ENCODE results near the gene NPPB.

The NPPB gene

DNA sequence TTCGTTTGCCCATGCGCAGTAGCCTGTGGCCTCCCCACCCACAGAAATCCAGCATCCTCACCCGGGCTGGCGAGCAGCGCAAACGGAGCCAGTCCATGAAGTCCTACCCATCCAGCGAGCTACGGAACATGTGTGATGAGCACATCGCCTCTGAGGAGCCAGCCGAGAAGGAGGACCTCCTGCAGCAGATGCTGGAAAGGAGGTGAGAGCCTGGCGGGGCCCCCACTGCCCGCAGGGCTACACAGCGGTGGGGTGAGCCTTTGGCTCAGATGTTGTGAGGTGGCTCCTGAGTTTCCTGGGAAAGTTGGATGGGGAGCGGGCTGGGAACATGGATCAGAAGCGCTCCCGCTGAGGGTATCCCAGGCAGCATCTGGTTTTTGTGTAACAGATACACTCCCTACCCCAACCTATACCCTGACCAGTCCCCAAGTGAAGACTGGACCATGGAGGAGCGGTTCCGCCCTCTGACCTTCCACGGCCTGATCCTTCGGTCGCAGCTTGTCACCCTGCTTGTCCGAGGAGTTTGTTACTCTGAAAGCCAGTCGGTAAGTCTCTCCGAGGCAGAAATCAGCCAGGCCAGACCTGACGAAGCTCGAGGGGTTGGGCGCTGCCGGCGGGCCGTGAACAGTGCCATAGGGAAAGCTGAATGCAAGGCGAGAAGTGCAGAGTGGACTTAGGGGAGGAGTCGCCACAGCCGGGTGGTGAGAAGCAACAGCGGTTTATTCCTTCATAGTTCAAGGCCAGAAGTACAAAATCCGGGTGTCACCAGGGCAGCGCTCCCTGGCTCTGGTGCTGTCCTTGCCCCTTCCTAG, 21.6 kb downstream of the NPPB start:
- H3K4me1 ChIP-seq (ENCODE audit: insufficient read depth, low read length, poor library complexity, severe bottlenecking) = peaks cover 15% of the 10 kb centered on the region
- H3K79me2 ChIP-seq (ENCODE audit: insufficient read depth, low read length) = no peaks in the 10 kb centered on the region
- no peaks in the 10 kb centered on the region for H4K20me1 ChIP-seq (ENCODE audit: insufficient read depth, low read length, poor library complexity, severe bottlenecking)
- H3K9me3 ChIP-seq (ENCODE audit: insufficient read depth, low read depth, low read length) = no peaks in the 10 kb centered on the region
- H3K36me3 ChIP-seq (ENCODE audit: insufficient read depth, low read length) = peaks cover 86% of the 10 kb centered on the region; the same call in 1 of the 2 replicates
- TF ChIP-seq, protein P1, sequence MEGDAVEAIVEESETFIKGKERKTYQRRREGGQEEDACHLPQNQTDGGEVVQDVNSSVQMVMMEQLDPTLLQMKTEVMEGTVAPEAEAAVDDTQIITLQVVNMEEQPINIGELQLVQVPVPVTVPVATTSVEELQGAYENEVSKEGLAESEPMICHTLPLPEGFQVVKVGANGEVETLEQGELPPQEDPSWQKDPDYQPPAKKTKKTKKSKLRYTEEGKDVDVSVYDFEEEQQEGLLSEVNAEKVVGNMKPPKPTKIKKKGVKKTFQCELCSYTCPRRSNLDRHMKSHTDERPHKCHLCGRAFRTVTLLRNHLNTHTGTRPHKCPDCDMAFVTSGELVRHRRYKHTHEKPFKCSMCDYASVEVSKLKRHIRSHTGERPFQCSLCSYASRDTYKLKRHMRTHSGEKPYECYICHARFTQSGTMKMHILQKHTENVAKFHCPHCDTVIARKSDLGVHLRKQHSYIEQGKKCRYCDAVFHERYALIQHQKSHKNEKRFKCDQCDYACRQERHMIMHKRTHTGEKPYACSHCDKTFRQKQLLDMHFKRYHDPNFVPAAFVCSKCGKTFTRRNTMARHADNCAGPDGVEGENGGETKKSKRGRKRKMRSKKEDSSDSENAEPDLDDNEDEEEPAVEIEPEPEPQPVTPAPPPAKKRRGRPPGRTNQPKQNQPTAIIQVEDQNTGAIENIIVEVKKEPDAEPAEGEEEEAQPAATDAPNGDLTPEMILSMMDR (conservative IDR thresholded peaks at IDR 0.05; ENCODE audit: low read length) = no peak
- no peak for TF ChIP-seq EZH2phosphoT487 (IDR thresholded peaks at IDR 0.05; ENCODE audit: borderline replicate concordance)
- H2AFZ ChIP-seq (ENCODE audit: low read length) = no peak overlapping the region
- H3K9me2 ChIP-seq (replicated peaks; ENCODE audit: low read depth, low read length) = no peaks in the 10 kb centered on the region
- H3K9ac ChIP-seq (ENCODE audit: low read depth, low read length, poor library complexity, severe bottlenecking) = no peak overlapping the region
- no peak overlapping the region for H3K4me3 ChIP-seq (ENCODE audit: low read length, poor library complexity, severe bottlenecking)
- no peaks in the 10 kb centered on the region for H3K27me3 ChIP-seq (ENCODE audit: insufficient read depth, low read length, poor library complexity, severe bottlenecking)
- H3F3A ChIP-seq (ENCODE audit: low read depth) = peaks cover 9% of the 10 kb centered on the region; the same call in 1 of the 2 replicates
- no peak overlapping the region for H3K4me2 ChIP-seq (ENCODE audit: low read depth, low read length, poor library complexity, severe bottlenecking)

DNA sequence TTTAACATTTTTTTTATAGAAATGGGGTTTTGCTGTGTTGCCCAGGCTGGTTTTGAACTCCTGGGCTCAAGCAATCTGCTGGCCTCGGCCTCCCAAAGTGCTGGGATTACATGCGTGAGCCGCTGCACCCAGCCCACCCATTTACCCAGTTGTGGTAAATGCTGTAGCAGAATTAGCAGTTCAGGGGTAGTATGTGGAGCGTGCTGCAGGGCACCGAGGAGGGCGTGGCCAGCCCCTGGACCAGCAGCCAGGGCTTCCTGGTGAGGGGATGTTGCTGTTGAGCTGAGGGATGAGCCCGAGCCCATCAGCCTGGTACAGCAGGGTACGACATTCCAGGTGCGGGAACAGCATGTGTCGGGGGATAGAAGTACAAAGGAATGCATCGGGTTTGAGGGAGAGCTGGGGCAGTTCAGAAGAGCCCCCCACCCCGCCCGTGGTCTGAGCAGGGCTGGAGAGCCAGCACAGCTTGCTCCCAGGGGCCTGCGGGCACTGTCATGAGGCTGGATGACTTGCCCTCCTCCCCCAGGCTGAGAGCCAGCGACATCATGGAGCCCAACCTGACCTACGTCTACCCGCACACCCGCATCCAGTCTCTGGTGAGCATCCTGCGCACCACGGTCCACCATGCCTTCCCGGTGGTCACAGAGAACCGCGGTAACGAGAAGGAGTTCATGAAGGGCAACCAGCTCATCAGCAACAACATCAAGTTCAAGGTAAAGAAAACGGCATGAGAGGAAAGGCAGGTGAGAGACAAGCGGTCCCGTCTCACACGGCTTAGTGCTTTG, 23.1 kb downstream of the NPPB start:
- H3K9me2 ChIP-seq (replicated peaks; ENCODE audit: low read depth, low read length) = no peaks in the 10 kb centered on the region
- no peaks in the 10 kb centered on the region for H3K79me2 ChIP-seq (ENCODE audit: insufficient read depth, low read length)
- peaks cover under 1% of the 10 kb centered on the region for H3K4me1 ChIP-seq (ENCODE audit: insufficient read depth, low read length, poor library complexity, severe bottlenecking)
- no peak overlapping the region for H3K4me3 ChIP-seq (ENCODE audit: low read length, poor library complexity, severe bottlenecking)
- no peak overlapping the region for H2AFZ ChIP-seq (ENCODE audit: low read length)
- H3K9ac ChIP-seq (ENCODE audit: low read depth, low read length, poor library complexity, severe bottlenecking) = no peak overlapping the region
- TF ChIP-seq, protein P1 (conservative IDR thresholded peaks at IDR 0.05; ENCODE audit: low read length) = no peak
- no peak for TF ChIP-seq EZH2phosphoT487 (IDR thresholded peaks at IDR 0.05; ENCODE audit: borderline replicate concordance)
- H3K9me3 ChIP-seq (ENCODE audit: insufficient read depth, low read depth, low read length) = no peaks in the 10 kb centered on the region
- H3F3A ChIP-seq (ENCODE audit: low read depth) = no peaks in the 10 kb centered on the region
- H3K27me3 ChIP-seq (ENCODE audit: insufficient read depth, low read length, poor library complexity, severe bottlenecking) = no peaks in the 10 kb centered on the region
- no peak overlapping the region for H3K4me2 ChIP-seq (ENCODE audit: low read depth, low read length, poor library complexity, severe bottlenecking)
- H4K20me1 ChIP-seq (ENCODE audit: insufficient read depth, low read length, poor library complexity, severe bottlenecking) = no peaks in the 10 kb centered on the region
- peaks cover 88% of the 10 kb centered on the region; the same call in 1 of the 2 replicates for H3K36me3 ChIP-seq (ENCODE audit: insufficient read depth, low read length)

DNA sequence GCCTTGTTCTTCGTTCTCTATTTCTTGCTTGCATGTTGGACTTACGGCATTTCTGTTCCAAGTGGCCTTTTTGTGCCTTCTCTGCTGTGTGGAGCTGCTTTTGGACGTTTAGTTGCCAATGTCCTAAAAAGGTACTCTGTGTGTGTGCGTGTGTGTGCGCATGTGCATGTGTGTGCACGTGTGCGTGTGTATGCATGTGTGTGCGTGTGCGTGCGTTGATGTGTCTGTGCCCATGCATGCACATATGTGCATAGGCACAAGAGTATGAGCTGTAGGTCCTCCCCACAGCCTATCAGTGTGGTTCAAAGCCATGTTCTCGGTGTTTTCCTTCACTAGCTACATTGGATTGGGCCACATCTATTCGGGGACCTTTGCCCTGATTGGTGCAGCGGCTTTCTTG, 24.8 kb downstream of the NPPB start:
- H3K27me3 ChIP-seq (ENCODE audit: insufficient read depth, low read length, poor library complexity, severe bottlenecking) = no peaks in the 10 kb centered on the region
- no peak overlapping the region for H3K9ac ChIP-seq (ENCODE audit: low read depth, low read length, poor library complexity, severe bottlenecking)
- no peak for TF ChIP-seq EZH2phosphoT487 (IDR thresholded peaks at IDR 0.05; ENCODE audit: borderline replicate concordance)
- TF ChIP-seq, protein P1 (conservative IDR thresholded peaks at IDR 0.05; ENCODE audit: low read length) = no peak
- no peak overlapping the region for H3K4me2 ChIP-seq (ENCODE audit: low read depth, low read length, poor library complexity, severe bottlenecking)
- H3K9me2 ChIP-seq (replicated peaks; ENCODE audit: low read depth, low read length) = no peaks in the 10 kb centered on the region
- no peak overlapping the region for H2AFZ ChIP-seq (ENCODE audit: low read length)
- no peaks in the 10 kb centered on the region for H3F3A ChIP-seq (ENCODE audit: low read depth)
- H3K79me2 ChIP-seq (ENCODE audit: insufficient read depth, low read length) = no peaks in the 10 kb centered on the region
- no peak overlapping the region for H3K4me3 ChIP-seq (ENCODE audit: low read length, poor library complexity, severe bottlenecking)
- peaks cover 84% of the 10 kb centered on the region; the same call in 1 of the 2 replicates for H3K36me3 ChIP-seq (ENCODE audit: insufficient read depth, low read length)
- H3K4me1 ChIP-seq (ENCODE audit: insufficient read depth, low read length, poor library complexity, severe bottlenecking) = no peaks in the 10 kb centered on the region
- no peaks in the 10 kb centered on the region for H4K20me1 ChIP-seq (ENCODE audit: insufficient read depth, low read length, poor library complexity, severe bottlenecking)
- no peaks in the 10 kb centered on the region for H3K9me3 ChIP-seq (ENCODE audit: insufficient read depth, low read depth, low read length)
